HG03280 (cell line): Measurements from ENCODE around the gene CCL27.

Experiments used
- ATAC-seq: cut with Tn5 transposase; IDR thresholded peaks from one replicate; pipeline ENCODE4 v1.9.1; 2021; ENCODE audit warnings: mild to moderate bottlenecking, moderate library complexity; ENCODE audit not compliant: unreplicated experiment

The CCL27 gene

GRCh38 chr9:34628656-34629490 is 33.6 kb downstream of the CCL27 start, which contains the start of gene ARID3C:
Gene ARID3C (minus strand): TSS chr9:34629066. CDS start chr9:34628014, 1,052 bp downstream.
- no peak for ATAC-seq

GRCh38 chr9:34627716-34628655 is 34.5 kb downstream of the CCL27 start:
- ATAC-seq: no peak

GRCh38 chr9:34625186-34625486 is 37.3 kb downstream of the CCL27 start:
- ATAC-seq: no peak

GRCh38 chr9:34624475-34625185 is 37.8 kb downstream of the CCL27 start:
- ATAC-seq: no peak

- no peak for ATAC-seq
Observed at GRCh38 chr9:34623374-34624235, 38.9 kb downstream of the CCL27 start.

- peak; percentile 96 for ATAC-seq
Observed at GRCh38 chr9:34620061-34620994, 42.1 kb downstream of the CCL27 start, which contains the start of gene DCTN3. Gene DCTN3 (minus strand): TSS chr9:34620495. CDS start chr9:34620464, 31 bp downstream.

GRCh38 chr9:34615132-34615531 is 47.3 kb downstream of the CCL27 start:
- ATAC-seq: no peak

GRCh38 chr9:34612788-34613390 is 49.6 kb downstream of the CCL27 start:
- ATAC-seq: no peak
